Stimulated activated CD8-positive, alpha-beta memory T cell treated with anti-CD3 and anti-CD28 coated beads, Interleukin-15, amount 100 ng/mL, for 24 hours (primary cell): ENCODE results near the gene RUNX2.
"Not testable (repeated sequence)": the region's sequence is repeated elsewhere in the genome, so short reads cannot be mapped to it uniquely, and the experiment has no call there.

Experiments used
- DNase-seq: peaks from one replicate; pipeline ENCODE4 v3.0.0-alpha.2; 2020; ENCODE audit warnings: low read depth

The RUNX2 gene

GRCh38 chr6:45652416-45652815, 324.3 kb downstream of the RUNX2 start:
- DNase-seq: no peak

- no peak for DNase-seq
These were observed 325.2 kb downstream of the RUNX2 start for GRCh38 chr6:45653117-45653883.

- DNase-seq: no peak
These were observed 326.5 kb downstream of the RUNX2 start for GRCh38 chr6:45654673-45655072.

GRCh38 chr6:45655745-45656476, 327.8 kb downstream of the RUNX2 start:
- no peak for DNase-seq

- no peak for DNase-seq
These were observed 329.1 kb downstream of the RUNX2 start for GRCh38 chr6:45657226-45657625.

- no peak for DNase-seq
These were observed 330.3 kb downstream of the RUNX2 start for GRCh38 chr6:45658400-45658799.

- no peak for DNase-seq
These were observed 330.8 kb downstream of the RUNX2 start for GRCh38 chr6:45658958-45659357.

GRCh38 chr6:45661661-45662060, 333.5 kb downstream of the RUNX2 start:
- DNase-seq: no peak

GRCh38 chr6:45663251-45664221, 335.4 kb downstream of the RUNX2 start:
- DNase-seq: no peak

- DNase-seq: no peak
These were observed 336.6 kb downstream of the RUNX2 start for GRCh38 chr6:45664707-45665106.

- no peak for DNase-seq
These were observed 337.7 kb downstream of the RUNX2 start for GRCh38 chr6:45665859-45666258.

GRCh38 chr6:45666846-45667245, 338.7 kb downstream of the RUNX2 start:
- no peak for DNase-seq

- DNase-seq: no peak
These were observed 339.2 kb downstream of the RUNX2 start for GRCh38 chr6:45667300-45667699.

GRCh38 chr6:45667766-45668165, 339.6 kb downstream of the RUNX2 start:
- no peak for DNase-seq

- DNase-seq: no peak
These were observed 340.6 kb downstream of the RUNX2 start for GRCh38 chr6:45668705-45669104.

GRCh38 chr6:45673167-45673566, 345.0 kb downstream of the RUNX2 start:
- DNase-seq: not testable (repeated sequence)

GRCh38 chr6:45675166-45675565, 347.0 kb downstream of the RUNX2 start:
- not testable (repeated sequence) for DNase-seq

- no peak for DNase-seq
These were observed 347.5 kb downstream of the RUNX2 start for GRCh38 chr6:45675634-45676033.

GRCh38 chr6:45676380-45676779, 348.2 kb downstream of the RUNX2 start:
- no peak for DNase-seq

- DNase-seq: no peak
These were observed 349.5 kb downstream of the RUNX2 start for GRCh38 chr6:45677381-45678284.

- DNase-seq: no peak
These were observed 350.1 kb downstream of the RUNX2 start for GRCh38 chr6:45678285-45678607.
